ENCODE results near the gene SIVA1. TPM values are rescaled to one million over a fixed set of nuclear protein-coding genes. Genes with fewer than 3 reads are reported as not detected.
"Not testable (repeated sequence)": the region's sequence is repeated elsewhere in the genome, so short reads cannot be mapped to it uniquely, and the experiment has no call there.

The SIVA1 gene
- total RNA-seq, 2 donors from 2014 or later: 72.9 TPM

GRCh38 chr14:104724407-104724980, 28.5 kb upstream of the SIVA1 start:
- no peaks in the 10 kb centered on the region for H3K27me3 Mint-ChIP-seq (ENCODE audit: low read depth)
- no peaks in the 10 kb centered on the region for H3K36me3 Mint-ChIP-seq (ENCODE audit: insufficient read depth in 2 of 2)
- DNase-seq: peak; percentile 20 to 23
- no peak overlapping the region for H3K27ac Mint-ChIP-seq
- ATAC-seq (replicated peaks in 1 of 2): no peak
- peak overlapping the region; percentile 45 to 49 for H3K4me3 Mint-ChIP-seq
- no peaks in the 10 kb centered on the region for H3K4me1 Mint-ChIP-seq (ENCODE audit: low read depth)
- no peaks in the 10 kb centered on the region for H3K9me3 Mint-ChIP-seq

GRCh38 chr14:104724981-104725771, 27.8 kb upstream of the SIVA1 start:
- no peaks in the 10 kb centered on the region for H3K27me3 Mint-ChIP-seq (ENCODE audit: low read depth)
- ATAC-seq (replicated peaks in 1 of 2): no peak
- no peaks in the 10 kb centered on the region for H3K9me3 Mint-ChIP-seq
- no peak overlapping the region for H3K27ac Mint-ChIP-seq
- H3K36me3 Mint-ChIP-seq (ENCODE audit: insufficient read depth in 2 of 2): no peaks in the 10 kb centered on the region
- peak overlapping the region; percentile 45 to 49 for H3K4me3 Mint-ChIP-seq
- H3K4me1 Mint-ChIP-seq (ENCODE audit: low read depth): no peaks in the 10 kb centered on the region
- no peak for DNase-seq

- Mint-ChIP-seq H3K4me1 (ENCODE audit: low read depth) (no peaks in the 10 kb centered on the region), H3K27ac (no peak overlapping the region), H3K4me3 (peak overlapping the region; percentile 45 to 49), H3K36me3 (ENCODE audit: insufficient read depth in 2 of 2) (no peaks in the 10 kb centered on the region), H3K27me3 (ENCODE audit: low read depth) (no peaks in the 10 kb centered on the region), H3K9me3 (no peaks in the 10 kb centered on the region)
- DNase-seq: no peak
- no peak for ATAC-seq (replicated peaks in 1 of 2)
Observed at GRCh38 chr14:104725772-104726548, 27.0 kb upstream of the SIVA1 start.

GRCh38 chr14:104726600-104727451, 26.1 kb upstream of the SIVA1 start:
- DNase-seq: no peak
- no peak overlapping the region for H3K4me3 Mint-ChIP-seq
- H3K27me3 Mint-ChIP-seq (ENCODE audit: low read depth): no peaks in the 10 kb centered on the region
- H3K4me1 Mint-ChIP-seq (ENCODE audit: low read depth): no peaks in the 10 kb centered on the region
- no peaks in the 10 kb centered on the region for H3K9me3 Mint-ChIP-seq
- no peak for ATAC-seq (replicated peaks in 1 of 2)
- no peaks in the 10 kb centered on the region for H3K36me3 Mint-ChIP-seq (ENCODE audit: insufficient read depth in 2 of 2)
- H3K27ac Mint-ChIP-seq: no peak overlapping the region

- Mint-ChIP-seq H3K27ac (no peak overlapping the region), H3K9me3 (no peaks in the 10 kb centered on the region), H3K4me1 (ENCODE audit: low read depth) (no peaks in the 10 kb centered on the region), H3K36me3 (ENCODE audit: insufficient read depth in 2 of 2) (no peaks in the 10 kb centered on the region), H3K27me3 (ENCODE audit: low read depth) (no peaks in the 10 kb centered on the region), H3K4me3 (no peak overlapping the region)
- ATAC-seq (replicated peaks in 1 of 2): no peak
- no peak for DNase-seq
Observed at GRCh38 chr14:104728631-104729030, 24.3 kb upstream of the SIVA1 start.

GRCh38 chr14:104729176-104729834, 23.6 kb upstream of the SIVA1 start:
- DNase-seq; H3K27me3 Mint-ChIP-seq (ENCODE audit: low read depth); ATAC-seq (replicated peaks in 1 of 2); H3K4me1 Mint-ChIP-seq (ENCODE audit: low read depth); H3K27ac Mint-ChIP-seq; H3K9me3 Mint-ChIP-seq; H3K36me3 Mint-ChIP-seq (ENCODE audit: insufficient read depth in 2 of 2); H3K4me3 Mint-ChIP-seq: not testable (repeated sequence)

- no peak for ATAC-seq (replicated peaks in 1 of 2)
- Mint-ChIP-seq H3K4me1 (ENCODE audit: low read depth) (no peaks in the 10 kb centered on the region), H3K9me3 (no peaks in the 10 kb centered on the region)
Observed at GRCh38 chr14:104729835-104730181, 23.1 kb upstream of the SIVA1 start.

GRCh38 chr14:104730487-104730886, 22.5 kb upstream of the SIVA1 start:
- Mint-ChIP-seq H3K4me1 (ENCODE audit: low read depth) (no peaks in the 10 kb centered on the region), H3K36me3 (ENCODE audit: insufficient read depth in 2 of 2) (no peaks in the 10 kb centered on the region)

More at GRCh38 chr14:104729835-104730181, 23.1 kb upstream of the SIVA1 start:
- Mint-ChIP-seq H3K27me3 (ENCODE audit: low read depth) (no peaks in the 10 kb centered on the region), H3K4me3 (no peak overlapping the region), H3K27ac (no peak overlapping the region), H3K36me3 (ENCODE audit: insufficient read depth in 2 of 2) (no peaks in the 10 kb centered on the region)
- no peak for DNase-seq

GRCh38 chr14:104731320-104732294, 21.3 kb upstream of the SIVA1 start:
- no peak overlapping the region for H3K4me3 Mint-ChIP-seq
- H3K27me3 Mint-ChIP-seq (ENCODE audit: low read depth): no peaks in the 10 kb centered on the region
- H3K27ac Mint-ChIP-seq: no peak overlapping the region
- H3K36me3 Mint-ChIP-seq (ENCODE audit: insufficient read depth in 2 of 2): no peaks in the 10 kb centered on the region
- no peaks in the 10 kb centered on the region for H3K4me1 Mint-ChIP-seq (ENCODE audit: low read depth)
- no peaks in the 10 kb centered on the region for H3K9me3 Mint-ChIP-seq
- no peak for ATAC-seq (replicated peaks in 1 of 2)
- no peak for DNase-seq

More at GRCh38 chr14:104730487-104730886, 22.5 kb upstream of the SIVA1 start:
- Mint-ChIP-seq H3K27ac (no peak overlapping the region), H3K9me3 (no peaks in the 10 kb centered on the region), H3K27me3 (ENCODE audit: low read depth) (no peaks in the 10 kb centered on the region), H3K4me3 (no peak overlapping the region)
- DNase-seq (no peak), ATAC-seq (replicated peaks in 1 of 2) (no peak)

- Mint-ChIP-seq H3K27ac (no peak overlapping the region), H3K4me3 (no peak overlapping the region), H3K9me3 (no peaks in the 10 kb centered on the region), H3K4me1 (ENCODE audit: low read depth) (no peaks in the 10 kb centered on the region), H3K36me3 (ENCODE audit: insufficient read depth in 2 of 2) (no peaks in the 10 kb centered on the region), H3K27me3 (ENCODE audit: low read depth) (no peaks in the 10 kb centered on the region)
- ATAC-seq (replicated peaks in 1 of 2) (no peak), DNase-seq (no peak)
Observed at GRCh38 chr14:104732355-104732804, 20.6 kb upstream of the SIVA1 start.

GRCh38 chr14:104732931-104733681, 19.8 kb upstream of the SIVA1 start:
- H3K27ac Mint-ChIP-seq: no peak overlapping the region
- DNase-seq: no peak
- no peak for ATAC-seq (replicated peaks in 1 of 2)
- H3K27me3 Mint-ChIP-seq (ENCODE audit: low read depth): no peaks in the 10 kb centered on the region
- H3K4me3 Mint-ChIP-seq: no peak overlapping the region
- H3K9me3 Mint-ChIP-seq: no peaks in the 10 kb centered on the region
- H3K36me3 Mint-ChIP-seq (ENCODE audit: insufficient read depth in 2 of 2): no peaks in the 10 kb centered on the region
- H3K4me1 Mint-ChIP-seq (ENCODE audit: low read depth): no peaks in the 10 kb centered on the region
